ENCODE results near the gene TLR2.
"Not testable (repeated sequence)": the region's sequence is repeated elsewhere in the genome, so short reads cannot be mapped to it uniquely, and the experiment has no call there.

TLR2 gene

DNA sequence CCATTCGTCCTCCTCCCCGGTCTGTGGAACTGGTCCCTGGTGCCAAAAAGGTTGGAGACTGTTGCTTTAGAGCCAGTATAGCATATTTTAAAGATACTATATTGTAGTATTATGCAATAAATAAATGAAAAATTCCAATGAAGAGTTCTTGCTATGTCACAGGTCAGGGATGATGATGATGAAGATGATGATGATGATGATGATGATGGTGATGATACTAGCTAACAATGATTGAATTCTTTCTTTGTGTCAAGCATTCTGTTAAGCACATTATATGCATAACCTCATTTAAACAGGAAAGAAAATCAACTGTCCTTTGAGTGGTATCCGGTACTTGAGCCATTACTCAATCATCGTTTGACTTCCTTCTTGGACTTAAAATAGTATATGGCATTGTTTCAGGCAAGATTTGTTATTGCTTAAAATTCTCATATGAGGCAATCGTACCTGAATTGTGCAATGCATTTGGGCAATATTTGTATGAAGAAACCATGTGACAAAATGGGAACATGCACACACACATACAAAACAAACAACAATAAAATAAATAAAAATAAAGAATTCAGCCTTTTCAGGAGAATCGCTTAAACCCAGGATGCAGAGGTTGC, 22.8 kb upstream of the TLR2 start:
- no peak for DNase-seq (ENCODE audit: low read depth in 2 of 2)

- no peak for DNase-seq (ENCODE audit: low read depth in 2 of 2)
Observed at GRCh38 chr4:153661908-153662307, 22.2 kb upstream of the TLR2 start.

- no peak for DNase-seq (ENCODE audit: low read depth in 2 of 2)
Observed at GRCh38 chr4:153663667-153664066, 20.4 kb upstream of the TLR2 start.

GRCh38 chr4:153666505-153666904, 17.6 kb upstream of the TLR2 start:
- DNase-seq (ENCODE audit: low read depth in 2 of 2), result not testable (repeated sequence)

GRCh38 chr4:153668647-153669046, 15.4 kb upstream of the TLR2 start:
- no peak for DNase-seq (ENCODE audit: low read depth in 2 of 2)

DNA sequence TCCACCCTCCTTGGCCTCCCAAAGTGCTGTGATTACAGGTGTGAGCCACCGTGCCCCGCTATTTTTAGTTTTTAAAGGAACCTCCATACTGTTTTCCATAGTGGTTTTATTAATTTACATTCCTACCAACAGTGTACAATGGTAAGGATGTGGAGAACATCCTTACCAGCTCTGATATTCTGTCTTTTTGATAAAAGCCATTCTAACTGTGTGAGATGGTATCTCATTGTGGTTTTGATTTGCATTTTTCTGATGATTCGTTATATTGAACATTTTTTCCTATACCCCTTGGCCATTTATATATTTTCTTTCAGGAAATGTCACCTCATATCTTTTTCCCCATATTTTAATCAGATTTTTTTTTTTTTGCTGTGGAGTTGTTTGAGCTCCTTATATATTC, 14.2 kb upstream of the TLR2 start:
- no peak for DNase-seq (ENCODE audit: low read depth in 2 of 2)

DNA sequence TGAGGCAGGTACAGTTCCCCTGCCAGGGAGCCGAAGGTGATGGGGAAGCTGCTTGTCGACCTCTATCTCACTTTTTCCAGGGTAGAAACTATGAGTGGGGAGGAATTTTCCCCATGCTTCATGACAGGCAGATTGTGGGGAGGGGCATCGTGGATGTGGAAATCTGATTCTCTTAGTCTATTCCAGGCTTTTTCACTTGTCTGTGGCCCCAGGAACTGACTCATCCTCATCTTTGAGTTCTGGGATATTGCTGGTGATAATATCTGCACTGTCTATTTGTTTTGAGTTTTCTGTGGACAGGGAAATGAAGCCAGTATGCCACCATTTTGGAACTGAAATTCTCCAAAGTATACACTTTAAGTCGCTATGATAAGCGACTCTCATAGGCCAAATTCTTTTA, 7.6 kb upstream of the TLR2 start:
- no peak for DNase-seq (ENCODE audit: low read depth in 2 of 2)

DNA sequence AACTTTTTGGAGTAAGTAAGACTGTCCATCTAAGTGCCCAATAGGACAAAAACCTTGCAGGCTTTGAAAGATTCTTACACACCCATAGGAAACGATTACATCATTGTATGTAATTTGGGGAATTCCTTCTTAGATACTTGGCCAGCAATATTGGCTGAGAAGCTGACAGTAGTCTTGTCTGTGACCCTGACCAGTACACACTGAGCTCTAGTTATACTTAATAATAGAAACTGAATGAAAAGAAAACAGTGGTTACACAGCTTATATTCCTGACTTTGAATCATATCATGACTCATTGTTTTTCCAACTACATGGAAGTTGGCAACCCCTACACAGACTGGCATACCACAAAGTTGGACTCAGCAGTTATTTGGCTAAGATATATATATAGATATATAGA, 7.1 kb upstream of the TLR2 start:
- no peak for DNase-seq (ENCODE audit: low read depth in 2 of 2)

- no peak for DNase-seq (ENCODE audit: low read depth in 2 of 2)
Observed at GRCh38 chr4:153679486-153679885, 4.6 kb upstream of the TLR2 start.

GRCh38 chr4:153683763-153684181, 308 bp upstream of the TLR2 start:
- no peak for DNase-seq (ENCODE audit: low read depth in 2 of 2)

DNA sequence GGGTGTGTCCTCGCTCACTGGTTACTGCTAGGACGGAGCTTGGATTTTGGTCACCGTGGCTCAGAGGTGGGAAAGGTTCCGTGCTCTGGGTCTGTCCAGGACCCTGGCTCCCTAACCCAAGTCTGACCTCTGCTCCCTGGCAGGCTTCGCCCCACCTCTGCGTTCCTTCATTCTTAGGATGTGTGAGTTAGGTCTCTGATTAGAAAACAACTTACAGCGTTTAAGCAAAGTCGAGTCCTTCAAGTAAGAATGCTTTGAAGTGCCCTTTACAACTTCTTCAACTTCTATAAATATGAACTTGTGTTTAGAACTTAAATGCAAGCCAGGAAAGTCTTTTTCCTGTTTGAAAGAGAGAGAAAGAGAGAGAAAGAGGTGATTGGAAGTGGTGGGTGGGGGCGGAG, 891 bp downstream of the TLR2 start:
- DNase-seq (ENCODE audit: low read depth in 2 of 2), result peak in 1 of 2 donors; percentile 4

- no peak for DNase-seq (ENCODE audit: low read depth in 2 of 2)
Observed at GRCh38 chr4:153704522-153704921, 20.4 kb downstream of the TLR2 start.

DNA sequence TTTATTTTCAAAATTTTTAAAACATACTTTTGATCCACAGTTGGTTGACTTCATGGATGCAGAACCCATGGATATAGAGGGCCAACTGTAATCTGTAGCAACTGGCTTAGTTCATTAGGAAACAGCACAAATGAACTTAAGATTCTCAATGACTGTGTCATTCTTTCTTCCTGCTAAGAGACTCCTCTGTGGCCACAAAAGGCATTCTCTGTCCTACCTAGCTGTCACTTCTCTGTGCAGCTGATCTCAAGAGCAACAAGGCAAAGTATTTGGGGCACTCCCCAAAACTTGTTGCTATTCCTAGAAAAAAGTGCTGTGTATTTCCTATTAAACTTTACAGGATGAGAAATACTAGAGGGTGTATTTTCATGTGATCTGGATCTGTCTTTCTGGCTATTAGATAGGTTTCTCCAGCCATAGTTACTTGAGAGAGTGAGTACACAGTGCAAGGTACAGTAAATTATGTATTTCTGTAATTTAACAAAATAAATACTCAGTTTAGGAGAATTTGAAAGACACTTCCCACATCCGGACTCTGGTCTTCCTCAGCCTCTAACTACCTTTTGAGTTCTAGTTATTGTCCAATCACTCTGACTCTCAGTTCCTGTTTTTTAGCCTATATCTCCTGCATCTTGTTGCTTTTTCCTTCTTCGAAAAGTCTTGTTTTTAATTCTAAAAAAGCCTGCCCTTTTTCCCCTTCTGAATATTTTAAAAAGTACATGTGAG, 21.8 kb downstream of the TLR2 start:
- no peak for DNase-seq (ENCODE audit: low read depth in 2 of 2)

- DNase-seq (ENCODE audit: low read depth in 2 of 2), result no peak
Observed at GRCh38 chr4:153706519-153706918, 22.4 kb downstream of the TLR2 start.

DNA sequence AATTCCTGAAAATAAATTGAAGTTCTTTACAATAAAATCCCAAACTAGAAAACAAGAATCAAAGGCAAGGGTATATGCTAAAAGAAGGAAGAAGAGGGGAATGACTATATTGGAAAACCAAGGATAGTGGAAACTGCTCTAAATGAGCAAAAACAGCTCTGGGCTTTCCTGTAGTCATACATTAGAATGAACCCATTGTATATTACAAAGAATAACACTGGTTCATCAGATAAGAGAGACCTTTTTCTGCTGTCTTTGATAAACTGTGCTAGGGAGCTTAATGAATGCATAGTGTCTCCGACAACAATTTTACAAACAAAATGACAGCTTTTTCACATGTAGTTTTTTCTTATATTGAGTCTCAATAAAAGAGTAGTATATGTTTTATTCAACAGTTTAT, 26.6 kb downstream of the TLR2 start:
- DNase-seq (ENCODE audit: low read depth in 2 of 2), result no peak

GRCh38 chr4:153713866-153714646, 30.0 kb downstream of the TLR2 start:
- no peak for DNase-seq (ENCODE audit: low read depth in 2 of 2)

DNA sequence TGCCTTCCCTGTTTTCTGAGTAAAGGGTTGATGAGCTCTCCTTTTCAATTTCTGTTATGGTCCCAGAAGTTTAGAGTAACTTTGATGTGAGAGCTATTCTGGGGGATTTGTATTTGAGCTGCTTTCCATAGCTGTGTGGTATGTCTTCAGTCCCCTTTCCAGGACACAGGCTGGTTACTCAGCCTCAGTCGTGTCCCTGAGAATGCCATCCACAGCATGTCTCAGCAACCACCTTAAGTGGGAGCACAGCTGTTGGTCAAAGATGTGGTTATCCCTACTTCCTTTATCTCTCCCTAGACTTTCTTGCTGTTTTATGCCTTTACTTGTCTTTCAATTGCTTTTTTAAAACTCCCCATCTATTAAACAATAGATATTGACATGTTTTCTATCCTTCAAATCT, 38.0 kb downstream of the TLR2 start:
- DNase-seq (ENCODE audit: low read depth in 2 of 2), result no peak

DNA sequence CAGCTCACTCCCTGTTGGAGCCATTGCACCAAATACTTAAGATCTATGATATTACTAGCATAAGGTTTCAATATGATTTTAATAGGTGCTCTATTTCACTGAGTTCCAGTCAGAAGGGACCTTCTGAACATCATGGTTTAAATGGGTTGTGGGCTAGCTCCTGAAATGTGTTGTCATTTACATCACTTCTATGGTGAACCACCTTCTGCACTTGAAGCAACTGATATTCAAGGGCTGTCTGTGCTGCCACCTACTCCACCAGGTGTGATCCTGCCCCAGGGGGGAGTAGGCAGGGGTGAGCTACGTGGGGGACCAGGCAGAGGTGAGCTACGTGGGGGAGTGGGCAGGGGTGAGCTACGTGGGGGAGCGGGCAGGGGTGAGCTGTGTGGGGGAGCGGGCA, 40.5 kb downstream of the TLR2 start:
- DNase-seq (ENCODE audit: low read depth in 2 of 2), result peak in 1 of 2 donors; percentile 0

DNA sequence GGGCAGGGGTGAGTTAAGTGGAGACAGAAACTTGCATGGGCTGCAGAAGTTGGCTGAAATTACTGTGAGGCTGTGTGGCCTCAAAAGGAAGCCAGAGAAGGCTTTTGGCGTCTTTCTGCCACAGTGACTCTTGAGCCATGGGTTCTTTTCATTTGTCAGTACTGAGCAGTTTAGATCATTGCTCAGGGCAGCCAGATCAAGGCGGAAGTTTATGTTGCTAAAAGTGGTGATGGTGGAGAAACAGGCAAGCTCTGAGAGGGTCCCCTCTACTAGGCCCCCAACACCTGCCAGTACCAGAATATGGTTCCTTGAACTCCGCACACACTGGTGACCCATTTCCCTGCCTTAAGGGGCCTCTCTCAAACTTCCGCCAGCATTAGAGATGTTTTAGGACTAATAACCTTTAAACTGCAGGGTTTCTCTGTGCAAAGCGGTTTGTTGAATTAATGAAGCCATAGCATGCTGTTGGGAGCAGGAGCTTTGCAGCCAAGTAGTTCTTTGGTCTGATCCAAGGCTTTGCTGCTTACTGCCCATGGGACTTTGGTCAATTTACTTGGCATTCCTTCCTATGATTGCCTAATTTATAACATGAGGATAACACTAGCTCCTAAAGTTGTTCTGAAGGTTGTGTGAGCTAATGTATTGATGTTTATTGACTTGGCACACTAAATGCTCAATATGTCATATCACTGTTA, 41.2 kb downstream of the TLR2 start:
- DNase-seq (ENCODE audit: low read depth in 2 of 2), result no peak

DNA sequence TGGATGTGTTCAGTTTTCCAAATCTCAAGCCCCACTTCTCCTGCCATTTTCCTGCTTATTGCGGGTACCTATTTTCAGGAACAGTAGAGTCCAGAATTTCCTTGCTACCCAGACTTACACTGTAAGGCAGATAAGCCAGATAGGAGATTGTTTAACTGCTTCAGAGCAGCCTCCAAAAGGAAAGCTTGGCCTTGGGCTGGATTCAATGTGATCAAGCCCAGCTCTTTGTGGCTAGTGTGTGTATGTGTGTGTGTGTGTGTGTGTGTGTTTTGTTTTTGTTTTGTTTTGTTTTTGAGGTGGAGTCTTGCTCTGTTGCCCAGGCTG, 41.7 kb downstream of the TLR2 start:
- DNase-seq (ENCODE audit: low read depth in 2 of 2), result no peak

GRCh38 chr4:153728151-153728550, 44.1 kb downstream of the TLR2 start:
- DNase-seq (ENCODE audit: low read depth in 2 of 2), result no peak

DNA sequence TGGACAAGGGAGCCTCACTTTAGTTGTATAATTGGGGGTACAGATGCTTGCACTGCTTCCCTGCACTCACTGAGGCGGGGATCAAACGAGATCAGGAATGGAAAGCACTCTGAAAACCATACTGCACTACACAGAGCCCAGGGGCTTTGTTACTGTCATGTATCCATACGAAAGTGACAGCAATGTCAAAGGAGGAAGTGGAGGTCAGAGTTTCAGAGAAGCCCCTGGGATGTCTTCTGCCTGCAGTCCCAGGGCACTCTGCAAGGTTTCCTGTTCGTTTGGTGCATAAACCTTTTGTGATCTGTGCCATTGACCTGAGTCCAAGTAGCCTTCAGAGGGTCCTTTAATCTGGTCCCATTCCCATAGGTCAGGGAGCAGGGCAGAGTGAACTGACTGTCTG, 44.6 kb downstream of the TLR2 start:
- DNase-seq (ENCODE audit: low read depth in 2 of 2), result no peak

GRCh38 chr4:153729895-153730294, 45.8 kb downstream of the TLR2 start:
- DNase-seq (ENCODE audit: low read depth in 2 of 2), result no peak

Data from stimulated activated CD4-positive, alpha-beta T cell treated with anti-CD3 and anti-CD28 coated beads, Interleukin-15, amount 100 ng/mL, for 48 hours (primary cell).